Measurements from ENCODE around the gene ETAA1. TPM values are rescaled to one million over a fixed set of nuclear protein-coding genes. Genes with fewer than 3 reads are reported as not detected.
A peak's percentile ranks its signal among the peaks of the same experiment; 100 is the strongest.

ETAA1 gene
- 8.7 TPM for polyA plus RNA-seq (ENCODE audit: insufficient read length)

- DNase-seq (ENCODE audit: low read depth), result peak; percentile 50
Measured at GRCh38 chr2:67397143-67397986, at the start of gene ETAA1. ETAA1 (plus strand) TSS chr2:67397333; CDS start chr2:67397449, 116 bp downstream.

GRCh38 chr2:67366832-67367412 lies 30.2 kb upstream of the ETAA1 start:
- no peak for DNase-seq (ENCODE audit: low read depth)

- DNase-seq (ENCODE audit: low read depth), result no peak
Measured at GRCh38 chr2:67374481-67374880, 22.7 kb upstream of the ETAA1 start.

- DNase-seq (ENCODE audit: low read depth), result no peak
Measured at GRCh38 chr2:67374949-67375348, 22.2 kb upstream of the ETAA1 start.

GRCh38 chr2:67378555-67378954 lies 18.6 kb upstream of the ETAA1 start:
- DNase-seq (ENCODE audit: low read depth), result no peak

- DNase-seq (ENCODE audit: low read depth), result no peak
Measured at GRCh38 chr2:67379048-67379447, 18.1 kb upstream of the ETAA1 start.

- no peak for DNase-seq (ENCODE audit: low read depth)
Measured at GRCh38 chr2:67384123-67384822, 12.9 kb upstream of the ETAA1 start.

GRCh38 chr2:67388680-67389079 lies 8.5 kb upstream of the ETAA1 start:
- no peak for DNase-seq (ENCODE audit: low read depth)

GRCh38 chr2:67389286-67389685 lies 7.8 kb upstream of the ETAA1 start:
- DNase-seq (ENCODE audit: low read depth), result no peak

GRCh38 chr2:67389788-67390187 lies 7.3 kb upstream of the ETAA1 start:
- DNase-seq (ENCODE audit: low read depth), result no peak

- DNase-seq (ENCODE audit: low read depth), result no peak
Measured at GRCh38 chr2:67393237-67393636, 3.9 kb upstream of the ETAA1 start.

GRCh38 chr2:67394734-67395133 lies 2.4 kb upstream of the ETAA1 start:
- no peak for DNase-seq (ENCODE audit: low read depth)

- no peak for DNase-seq (ENCODE audit: low read depth)
Measured at GRCh38 chr2:67399144-67399543, 2.0 kb downstream of the ETAA1 start.

- DNase-seq (ENCODE audit: low read depth), result no peak
Measured at GRCh38 chr2:67399831-67400489, 2.8 kb downstream of the ETAA1 start.

GRCh38 chr2:67400560-67401485 lies 3.7 kb downstream of the ETAA1 start:
- no peak for DNase-seq (ENCODE audit: low read depth)

- DNase-seq (ENCODE audit: low read depth), result no peak
Measured at GRCh38 chr2:67408346-67408745, 11.2 kb downstream of the ETAA1 start.

- no peak for DNase-seq (ENCODE audit: low read depth)
Measured at GRCh38 chr2:67412424-67412823, 15.3 kb downstream of the ETAA1 start.

GRCh38 chr2:67414867-67415266 lies 17.7 kb downstream of the ETAA1 start:
- no peak for DNase-seq (ENCODE audit: low read depth)

- DNase-seq (ENCODE audit: low read depth), result no peak
Measured at GRCh38 chr2:67416136-67416535, 19.0 kb downstream of the ETAA1 start.

- no peak for DNase-seq (ENCODE audit: low read depth)
Measured at GRCh38 chr2:67423489-67423888, 26.4 kb downstream of the ETAA1 start.

GRCh38 chr2:67436221-67436620 lies 39.1 kb downstream of the ETAA1 start:
- DNase-seq (ENCODE audit: low read depth), result no peak

All from forelimb muscle (tissue), 1 donor.